NCI-H446 treated with DMSO at 0.1 percent for 48 hours (cell line): ENCODE measurements around the gene SGPL1.
"Not testable (repeated sequence)": the region's sequence is repeated elsewhere in the genome, so short reads cannot be mapped to it uniquely, and the experiment has no call there.

Experiments used
- DNase-seq: peaks from one replicate; lab custom pipeline; 2025; lab: John Stamatoyannopoulos, UW

SGPL1 gene

GRCh38 chr10:70906953-70907636, 91.3 kb downstream of the SGPL1 start:
- no peak for DNase-seq

GRCh38 chr10:70907637-70908405, 92.1 kb downstream of the SGPL1 start:
- DNase-seq, result no peak

- DNase-seq, result no peak
Observed at GRCh38 chr10:70908406-70909296, 92.9 kb downstream of the SGPL1 start.

- no peak for DNase-seq
Observed at GRCh38 chr10:70909326-70909935, 93.7 kb downstream of the SGPL1 start.

GRCh38 chr10:70910486-70911341, 95.0 kb downstream of the SGPL1 start:
- DNase-seq, result no peak

GRCh38 chr10:70911386-70911785, 95.6 kb downstream of the SGPL1 start:
- no peak for DNase-seq

- no peak for DNase-seq
Observed at GRCh38 chr10:70912556-70912955, 96.8 kb downstream of the SGPL1 start.

GRCh38 chr10:70913191-70913892, 97.6 kb downstream of the SGPL1 start:
- no peak for DNase-seq

GRCh38 chr10:70913893-70914240, 98.1 kb downstream of the SGPL1 start:
- DNase-seq, result no peak

- no peak for DNase-seq
Observed at GRCh38 chr10:70914316-70914864, 98.6 kb downstream of the SGPL1 start.

GRCh38 chr10:70915206-70915605, 99.5 kb downstream of the SGPL1 start:
- no peak for DNase-seq

- DNase-seq, result no peak
Observed at GRCh38 chr10:70915806-70916205, 100.1 kb downstream of the SGPL1 start.

GRCh38 chr10:70916241-70916640, 100.5 kb downstream of the SGPL1 start:
- no peak for DNase-seq

- DNase-seq, result no peak
Observed at GRCh38 chr10:70917226-70917625, 101.5 kb downstream of the SGPL1 start.

GRCh38 chr10:70917635-70918034, 101.9 kb downstream of the SGPL1 start:
- no peak for DNase-seq

- no peak for DNase-seq
Observed at GRCh38 chr10:70918851-70919530, 103.2 kb downstream of the SGPL1 start.

- not testable (repeated sequence) for DNase-seq
Observed at GRCh38 chr10:70919906-70920305, 104.2 kb downstream of the SGPL1 start.

GRCh38 chr10:70920519-70920918, 104.8 kb downstream of the SGPL1 start:
- no peak for DNase-seq

- DNase-seq, result no peak
Observed at GRCh38 chr10:70921285-70921684, 105.5 kb downstream of the SGPL1 start.

GRCh38 chr10:70923696-70924095, 107.9 kb downstream of the SGPL1 start:
- DNase-seq, result no peak
